Fibroblast of pulmonary artery (primary cell): ENCODE measurements around the gene SEZ6L2.
A peak's percentile ranks its signal among the peaks of the same experiment; 100 is the strongest.

Source experiments
- DNase-seq: peaks from one replicate; pipeline ENCODE4 v3.0.0-alpha.2; 2010; ENCODE audit warnings: low read depth
- H3K4me3 ChIP-seq: replicated peaks from 2 replicates; pipeline ENCODE4 v1.5.1; 2011; ENCODE audit warnings: low read depth, mild to moderate bottlenecking, control low read depth, low read length, moderate library complexity
- CTCF ChIP-seq: IDR thresholded peaks from 2 replicates; pipeline ENCODE4 v1.5.1; 2011; ENCODE audit warnings: mild to moderate bottlenecking, control low read depth, low read length, inconsistent platforms; ENCODE audit errors: missing control alignments

Gene SEZ6L2

GRCh38 chr16:29831490-29831889 is 67.9 kb downstream of the SEZ6L2 start:
- no peak for DNase-seq
- TF ChIP-seq CTCF = no peak
- H3K4me3 ChIP-seq = no peak overlapping the region

GRCh38 chr16:29830774-29831173 is 68.6 kb downstream of the SEZ6L2 start:
- no peak for DNase-seq
- H3K4me3 ChIP-seq = no peak overlapping the region
- TF ChIP-seq CTCF = no peak

DNA sequence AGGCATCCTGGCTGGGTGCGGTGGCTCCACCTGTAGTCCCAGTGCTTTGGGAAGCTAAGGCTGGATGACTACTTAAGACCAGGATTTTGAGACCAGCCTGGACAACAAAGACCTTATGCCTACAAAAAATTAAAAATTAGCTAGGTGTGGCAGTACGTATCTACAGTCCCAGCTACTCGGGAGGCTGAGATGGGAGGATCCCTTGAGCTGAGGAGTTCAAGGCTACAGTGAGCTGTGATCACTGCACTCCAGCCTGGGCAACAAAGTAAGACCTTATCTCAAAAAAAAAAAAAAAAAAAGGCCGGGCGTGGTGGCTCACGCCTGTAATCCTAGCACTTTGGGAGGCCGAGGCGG is 73.0 kb downstream of the SEZ6L2 start:
- no peak overlapping the region for H3K4me3 ChIP-seq
- no peak for DNase-seq
- no peak for TF ChIP-seq CTCF

GRCh38 chr16:29825145-29826044 is 74.0 kb downstream of the SEZ6L2 start:
- DNase-seq = peak; percentile 73
- no peak overlapping the region for H3K4me3 ChIP-seq
- no peak for TF ChIP-seq CTCF

GRCh38 chr16:29824589-29825144 is 74.7 kb downstream of the SEZ6L2 start:
- no peak for TF ChIP-seq CTCF
- peak; percentile 62 for DNase-seq
- no peak overlapping the region for H3K4me3 ChIP-seq

GRCh38 chr16:29821643-29822115 is 77.7 kb downstream of the SEZ6L2 start:
- DNase-seq = peak; percentile 75
- TF ChIP-seq CTCF = no peak
- peak overlapping the region; percentile 96 for H3K4me3 ChIP-seq
